CD14-positive monocyte (primary cell): Measurements from ENCODE around the gene NID2. TPM values are rescaled to one million over a fixed set of nuclear protein-coding genes. Genes with fewer than 3 reads are reported as not detected.

Experiments used
- DNase-seq, 3 donors: peaks; one replicate each; pipeline ENCODE4 v3.0.0-alpha.2; 2011 to 2022
- H2AFZ ChIP-seq: 2 replicates; pipeline ENCODE4 v1.6.0; 2012; ENCODE audit warnings: mild to moderate bottlenecking, low read depth, low read length, inconsistent platforms; ENCODE audit not compliant: insufficient read depth, poor library complexity, severe bottlenecking
- H3K27ac ChIP-seq, 2 donors: 1 replicate in 1 of 2; 2 replicates in 1 of 2; pipeline ENCODE4 v1.5.1; 2012 to 2013; ENCODE audit warnings: low read length in 2 of 2, control low read depth in 1 of 2, inconsistent platforms in 1 of 2, low read depth in 1 of 2, mild to moderate bottlenecking in 1 of 2
- H3K27me3 ChIP-seq, 2 donors: one replicate each; pipeline versions ENCODE4 v1.6.0 to v1.6.1; 2011 to 2013; ENCODE audit warnings: low read length in 2 of 2; ENCODE audit not compliant: control insufficient read depth in 2 of 2, insufficient read depth in 2 of 2
- H3K36me3 ChIP-seq, 2 donors: replicated peaks in 1 of 2; 1 replicate in 1 of 2; 2 replicates in 1 of 2; pipeline versions ENCODE4 v1.5.1 to v1.6.1; 2012 to 2013; ENCODE audit warnings: low read length in 2 of 2, control low read depth in 1 of 2, inconsistent platforms in 1 of 2, mild to moderate bottlenecking in 1 of 2; ENCODE audit not compliant: insufficient read depth in 2 of 2, control insufficient read depth in 1 of 2
- H3K4me1 ChIP-seq, 2 donors: 1 replicate in 1 of 2; 2 replicates in 1 of 2; pipeline versions ENCODE4 v1.5.1 to v1.6.1; 2012 to 2013; ENCODE audit warnings: low read length in 2 of 2, control low read depth in 1 of 2, inconsistent platforms in 1 of 2, mild to moderate bottlenecking in 1 of 2, moderate library complexity in 1 of 2; ENCODE audit not compliant: insufficient read depth in 2 of 2, control insufficient read depth in 1 of 2
- H3K4me2 ChIP-seq: replicated peaks from 2 replicates; pipeline ENCODE3; 2012; ENCODE audit warnings: low read length, moderate library complexity, mild to moderate bottlenecking; ENCODE audit not compliant: poor library complexity, severe bottlenecking; ENCODE audit errors: extremely low read depth
- H3K4me3 ChIP-seq, 3 experiments: fragments of 200-600 bp in 1 of 3; sonication (generic) in 1 of 3; replicated peaks in 1 of 3; 1 replicate in 2 of 3; 2 replicates in 1 of 3; pipeline ENCODE4 v1.5.1; 2011 to 2013; ENCODE audit warnings: low read length in 3 of 3, mild to moderate bottlenecking in 3 of 3, control low read depth in 2 of 3, low read depth in 2 of 3, inconsistent platforms in 1 of 3, moderate library complexity in 1 of 3
- H3K79me2 ChIP-seq: 2 replicates; pipeline ENCODE4 v1.6.0; 2012; ENCODE audit warnings: mild to moderate bottlenecking, control low read depth, inconsistent platforms, low read length, moderate library complexity; ENCODE audit not compliant: insufficient read depth
- H3K9ac ChIP-seq: 2 replicates; pipeline ENCODE4 v1.6.0; 2017; ENCODE audit warnings: low read length, mild to moderate bottlenecking; ENCODE audit not compliant: insufficient read depth, poor library complexity, severe bottlenecking
- H3K9me3 ChIP-seq, 2 donors: replicated peaks in 1 of 2; 1 replicate in 1 of 2; 2 replicates in 1 of 2; pipeline versions ENCODE4 v1.5.1 to v1.6.1; 2012 to 2013; ENCODE audit warnings: low read length in 2 of 2, control low read depth in 1 of 2; ENCODE audit not compliant: control insufficient read depth in 1 of 2, insufficient read depth in 1 of 2
- H4K20me1 ChIP-seq: 2 replicates; pipeline ENCODE4 v1.6.0; 2012; ENCODE audit warnings: mild to moderate bottlenecking, low read length, control low read depth, moderate library complexity; ENCODE audit not compliant: insufficient read depth
- H3K27ac Mint-ChIP-seq, 7 donors: one replicate each; pipeline ENCODE4 v1.8.0; 2020; ENCODE audit warnings: mild to moderate bottlenecking in 7 of 7, mixed read lengths in 7 of 7, moderate library complexity in 6 of 7, inconsistent platforms in 2 of 7
- H3K27me3 Mint-ChIP-seq, 3 donors: one replicate each; pipeline ENCODE4 v1.8.0; 2021 to 2022; ENCODE audit warnings: low read depth in 3 of 3, mild to moderate bottlenecking in 3 of 3, mixed read lengths in 3 of 3, moderate library complexity in 3 of 3, inconsistent platforms in 1 of 3
- H3K36me3 Mint-ChIP-seq, 2 donors: one replicate each; pipeline ENCODE4 v1.8.0; 2020; ENCODE audit warnings: mixed read lengths in 2 of 2, inconsistent platforms in 1 of 2, mild to moderate bottlenecking in 1 of 2
- H3K4me1 Mint-ChIP-seq: one replicate; pipeline ENCODE4 v1.8.0; 2020; ENCODE audit warnings: mild to moderate bottlenecking, mixed read lengths
- H3K4me3 Mint-ChIP-seq, 2 donors: one replicate each; pipeline ENCODE4 v1.8.0; 2020; ENCODE audit warnings: mild to moderate bottlenecking in 2 of 2, mixed read lengths in 2 of 2, moderate library complexity in 1 of 2
- H3K9me3 Mint-ChIP-seq, 7 donors: one replicate each; pipeline ENCODE4 v1.8.0; 2020 to 2022; ENCODE audit warnings: mixed read lengths in 7 of 7, mild to moderate bottlenecking in 6 of 7, moderate library complexity in 6 of 7, inconsistent platforms in 2 of 7
- WGBS: methylation state at CpG from one replicate; pipeline ENCODE4 v1.1.5; 2013; ENCODE audit warnings: missing lambda C conversion rate; ENCODE audit not compliant: insufficient coverage; 5-methylcytosine and 5-hydroxymethylcytosine counted together
- intact Hi-C, 2 donors: fragments of 100-400 bp; cut with micrococcal nuclease; formaldehyde crosslinking; loops; one replicate each; pipeline versions ENCODE4 v1.15.0 to v1.15.1; 2023
- polyA plus RNA-seq, 3 donors: library from polyadenylated mRNA; depleted of rRNA in 1 of 3; unstranded in 2 of 3; stranded (reverse) in 1 of 3; fragments of 300-500 nt in 2 of 3; fragments of >200 nt in 1 of 3; fragmentation: Illumina TruSeq in 2 of 3; gene quantifications; 1 replicate in 2 of 3; 2 replicates in 1 of 3; pipeline ENCODE4 v1.2.3, GENCODE V29; 2012 to 2021
- TF ChIP-seq, protein P1 (sequence below): fragments of 200-600 bp; IDR thresholded peaks from one replicate; pipeline ENCODE4 v1.8.0; 2022; ENCODE audit warnings: antibody characterized with exemption, mild to moderate bottlenecking

NID2 gene
- polyA plus RNA-seq, 3 donors = not detected

DNA sequence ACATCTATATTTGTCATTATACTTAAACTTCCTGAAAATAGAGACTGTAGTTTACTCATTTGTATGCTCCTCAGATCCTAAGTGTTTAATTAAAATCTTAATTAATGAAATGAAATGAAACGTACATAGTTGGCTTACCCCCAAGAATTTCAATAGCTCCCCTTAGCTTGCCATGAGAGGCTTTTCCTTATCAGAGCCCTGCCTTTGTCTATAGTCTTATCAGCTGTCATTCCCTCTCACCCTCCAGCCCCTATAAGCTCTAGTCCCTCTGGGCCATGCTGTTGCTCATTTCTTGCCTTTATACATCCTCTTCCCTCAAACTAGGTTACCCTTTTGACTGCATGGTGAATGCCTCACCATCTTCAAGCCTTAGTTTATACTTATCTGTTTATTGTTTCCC is 80.6 kb downstream of the NID2 start:
- no peak overlapping the region for H3K27ac ChIP-seq
- no peak for DNase-seq
- peaks cover 11 to 17% of the 10 kb centered on the region in 2 donors for H3K4me1 ChIP-seq
- H3K4me2 ChIP-seq = no peak overlapping the region
- peaks cover 0 to 1% (median 0%) of the 10 kb centered on the region in 3 donors for H3K27me3 Mint-ChIP-seq
- H3K36me3 ChIP-seq = peaks cover 14 to 18% of the 10 kb centered on the region in 2 donors
- H3K27ac Mint-ChIP-seq = peak overlapping the region in 2 of 7 donors; percentile 31 to 93
- H3K9me3 ChIP-seq = peaks cover 12 to 14% of the 10 kb centered on the region in 2 donors
- no peak overlapping the region for H3K9ac ChIP-seq
- peaks cover 17 to 23% of the 10 kb centered on the region in 2 donors for H3K36me3 Mint-ChIP-seq
- intact Hi-C loops = loop anchor here in 1 of 2 donors (10.0 kb wide), 1 partner anchor 333 kb away; the partner anchor contains the start of gene FRMD6
- peaks cover 13% of the 10 kb centered on the region for H3K4me1 Mint-ChIP-seq
- no peak overlapping the region for H3K4me3 Mint-ChIP-seq
- H3K4me3 ChIP-seq = no peak overlapping the region
- H3K79me2 ChIP-seq = peaks cover 34% of the 10 kb centered on the region
- no peaks in the 10 kb centered on the region for H4K20me1 ChIP-seq
- H3K27me3 ChIP-seq = no peaks in the 10 kb centered on the region
- no CpG with 5 or more reads among the region's 1 CpG for WGBS
- H2AFZ ChIP-seq = peak overlapping the region; percentile 97
- H3K9me3 Mint-ChIP-seq = peaks cover 12 to 18% (median 14%) of the 10 kb centered on the region in 7 donors
- TF ChIP-seq, protein P1, sequence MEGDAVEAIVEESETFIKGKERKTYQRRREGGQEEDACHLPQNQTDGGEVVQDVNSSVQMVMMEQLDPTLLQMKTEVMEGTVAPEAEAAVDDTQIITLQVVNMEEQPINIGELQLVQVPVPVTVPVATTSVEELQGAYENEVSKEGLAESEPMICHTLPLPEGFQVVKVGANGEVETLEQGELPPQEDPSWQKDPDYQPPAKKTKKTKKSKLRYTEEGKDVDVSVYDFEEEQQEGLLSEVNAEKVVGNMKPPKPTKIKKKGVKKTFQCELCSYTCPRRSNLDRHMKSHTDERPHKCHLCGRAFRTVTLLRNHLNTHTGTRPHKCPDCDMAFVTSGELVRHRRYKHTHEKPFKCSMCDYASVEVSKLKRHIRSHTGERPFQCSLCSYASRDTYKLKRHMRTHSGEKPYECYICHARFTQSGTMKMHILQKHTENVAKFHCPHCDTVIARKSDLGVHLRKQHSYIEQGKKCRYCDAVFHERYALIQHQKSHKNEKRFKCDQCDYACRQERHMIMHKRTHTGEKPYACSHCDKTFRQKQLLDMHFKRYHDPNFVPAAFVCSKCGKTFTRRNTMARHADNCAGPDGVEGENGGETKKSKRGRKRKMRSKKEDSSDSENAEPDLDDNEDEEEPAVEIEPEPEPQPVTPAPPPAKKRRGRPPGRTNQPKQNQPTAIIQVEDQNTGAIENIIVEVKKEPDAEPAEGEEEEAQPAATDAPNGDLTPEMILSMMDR = no peak

DNA sequence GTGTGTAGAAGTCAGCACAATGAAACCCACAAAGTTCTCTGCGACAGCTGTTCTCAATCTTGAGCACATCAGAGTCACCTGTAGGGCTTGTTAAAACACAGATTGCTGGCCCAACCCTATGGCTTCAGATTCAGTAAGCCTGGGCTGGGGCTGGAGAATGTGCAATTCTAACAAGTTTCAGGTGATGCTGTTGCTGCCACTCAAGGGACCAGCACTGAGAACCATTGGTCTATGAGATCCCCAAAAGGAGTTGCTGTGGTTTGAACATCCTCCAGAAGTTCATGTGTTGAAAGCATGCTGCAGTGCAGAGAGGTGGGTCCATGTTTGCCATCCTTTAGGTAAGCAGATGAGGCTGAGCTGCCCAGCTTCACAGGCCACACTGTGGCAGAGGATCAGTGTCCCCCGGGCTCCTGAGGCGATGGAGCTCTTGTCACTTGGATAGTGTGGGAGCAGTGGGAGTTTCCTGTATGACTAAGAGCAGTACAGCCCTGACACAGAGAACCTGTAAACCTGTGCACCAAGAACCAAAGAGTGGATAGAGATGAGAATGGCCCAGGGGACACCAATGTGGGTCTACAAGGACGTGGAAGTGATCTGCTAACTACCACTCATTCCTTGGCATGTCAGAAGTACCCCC is 87.5 kb downstream of the NID2 start:
- Histone ChIP-seq H3K4me2 (no peak overlapping the region), H3K36me3 (no peaks in the 10 kb centered on the region), H3K9ac (no peak overlapping the region), H2AFZ (no peak overlapping the region), H3K4me3 (no peak overlapping the region), H3K79me2 (no peaks in the 10 kb centered on the region), H4K20me1 (no peaks in the 10 kb centered on the region), H3K27me3 (peaks cover 0 to 2% of the 10 kb centered on the region in 2 donors), H3K4me1 (no peaks in the 10 kb centered on the region), H3K27ac (no peak overlapping the region), H3K9me3 (peaks cover 13 to 16% of the 10 kb centered on the region in 2 donors)
- Mint-ChIP-seq H3K27me3 (peaks cover 2 to 7% (median 2%) of the 10 kb centered on the region in 3 donors), H3K9me3 (peaks cover 13 to 20% (median 14%) of the 10 kb centered on the region in 7 donors), H3K4me3 (no peak overlapping the region), H3K4me1 (peaks cover 4% of the 10 kb centered on the region), H3K36me3 (peaks cover 0 to 5% of the 10 kb centered on the region in 2 donors), H3K27ac (no peak overlapping the region)
- TF ChIP-seq, protein P1 = no peak
- intact Hi-C loops = loop anchor here (5.0 to 10.0 kb wide), 2 partner anchors 327 to 329 kb away; partner anchors contain the start of gene FRMD6 (in 2 of the 2)
- no peak for DNase-seq
- WGBS = 100% methylated on average over 3 of the region's 4 CpGs
